HG03135 (cell line): ENCODE results near the gene CDC25B.
A peak's percentile ranks its signal among the peaks of the same experiment; 100 is the strongest.
"Not testable (repeated sequence)": the region's sequence is repeated elsewhere in the genome, so short reads cannot be mapped to it uniquely, and the experiment has no call there.

Source experiments
- ATAC-seq: cut with Tn5 transposase; IDR thresholded peaks from one replicate; pipeline ENCODE4 v1.9.1; 2021; ENCODE audit warnings: mild to moderate bottlenecking, moderate library complexity; ENCODE audit not compliant: unreplicated experiment

The CDC25B gene

DNA sequence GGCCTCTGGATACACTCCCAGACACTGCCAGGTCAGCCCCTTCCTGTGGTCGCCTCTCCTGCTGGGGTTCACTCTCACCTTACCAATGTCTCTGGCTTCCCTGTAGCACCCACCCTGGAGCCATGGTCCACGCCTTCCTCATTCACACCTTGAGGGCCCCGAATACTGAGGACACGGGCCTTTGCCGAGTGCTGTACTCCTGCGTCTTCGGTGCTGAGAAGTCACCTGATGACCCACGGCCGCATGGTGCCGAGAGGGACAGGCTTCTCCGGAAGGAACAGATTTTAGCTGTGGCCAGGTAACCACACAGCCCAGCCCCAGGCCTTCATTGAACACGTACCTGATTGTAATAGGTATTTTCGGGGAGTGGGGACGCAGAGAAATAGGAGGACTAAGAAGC, 25.9 kb downstream of the CDC25B start:
- ATAC-seq, result no peak

DNA sequence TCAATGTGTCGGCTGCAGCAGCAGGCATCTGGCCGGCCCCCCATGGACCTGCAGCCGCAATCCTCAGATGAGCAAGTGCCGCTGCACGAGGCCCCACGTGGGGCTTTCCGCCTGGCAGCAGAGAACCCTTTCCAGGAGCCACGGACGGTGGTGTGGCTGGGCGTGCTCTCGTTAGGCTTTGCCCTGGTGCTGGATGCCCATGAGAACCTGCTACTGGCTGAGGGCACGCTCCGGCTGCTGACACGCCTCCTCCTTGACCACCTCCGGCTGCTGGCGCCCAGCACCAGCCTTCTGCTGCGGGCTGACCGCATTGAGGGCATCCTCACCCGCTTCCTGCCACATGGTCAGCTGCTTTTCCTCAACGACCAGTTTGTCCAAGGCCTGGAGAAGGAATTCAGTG, 27.8 kb downstream of the CDC25B start:
- no peak for ATAC-seq

DNA sequence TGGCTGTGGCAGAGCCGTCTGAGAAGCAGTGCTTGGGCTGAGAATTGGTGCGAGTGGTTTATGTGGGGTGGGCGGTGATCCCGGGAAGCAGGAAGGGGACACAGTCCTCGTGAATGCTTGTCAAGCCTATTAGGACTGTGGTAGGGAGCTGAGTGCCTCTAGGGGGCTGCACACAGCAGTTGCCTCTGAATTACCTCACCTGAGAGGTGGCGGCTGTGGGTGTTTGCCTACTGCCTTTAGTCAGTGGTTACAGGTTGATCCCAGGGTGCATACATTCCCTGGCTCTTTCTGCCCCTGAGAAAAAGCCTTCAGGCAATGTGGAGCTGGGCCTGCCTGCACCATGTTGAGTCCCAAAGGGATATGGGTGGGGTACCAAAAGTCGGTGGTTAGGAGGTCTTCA, 29.4 kb downstream of the CDC25B start:
- no peak for ATAC-seq

DNA sequence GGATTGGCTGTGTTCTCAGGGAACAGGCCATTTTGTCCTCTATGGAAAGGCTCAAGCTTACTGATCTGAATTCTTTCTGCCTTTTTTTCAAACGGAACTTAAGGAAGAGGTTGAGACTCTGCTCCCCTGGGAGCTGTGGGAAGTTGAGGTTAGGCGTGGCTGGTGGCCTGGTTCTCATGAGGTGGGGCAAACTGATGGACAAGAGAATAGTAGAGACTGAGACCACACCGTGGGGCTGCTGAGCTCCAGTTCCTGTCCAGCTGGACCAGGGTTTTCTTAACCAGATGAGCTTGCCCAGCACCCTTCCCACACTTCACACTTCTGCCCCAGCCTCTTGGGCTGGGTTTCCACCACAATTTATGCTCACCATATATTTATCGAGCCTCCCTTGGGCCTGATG, 30.3 kb downstream of the CDC25B start:
- no peak for ATAC-seq

DNA sequence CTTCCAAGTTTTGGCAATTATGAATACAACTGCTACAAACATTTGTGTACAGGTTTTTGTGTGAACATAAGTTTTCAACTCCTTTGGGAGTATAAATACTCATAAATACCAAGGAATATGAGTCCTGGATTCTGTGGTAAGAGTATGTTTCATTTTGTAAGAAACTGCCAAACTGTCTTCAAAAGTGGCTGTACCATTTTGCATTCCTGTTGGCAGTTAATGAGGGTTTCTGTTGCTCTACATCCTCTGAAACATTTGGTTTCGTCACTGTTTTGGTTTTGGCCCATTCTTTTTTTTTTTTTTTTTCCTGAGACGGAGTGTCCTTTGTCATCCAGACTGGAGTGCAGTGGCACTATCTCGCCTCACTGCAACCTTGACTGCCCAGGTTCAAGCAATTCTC, 32.7 kb downstream of the CDC25B start:
- no peak for ATAC-seq

DNA sequence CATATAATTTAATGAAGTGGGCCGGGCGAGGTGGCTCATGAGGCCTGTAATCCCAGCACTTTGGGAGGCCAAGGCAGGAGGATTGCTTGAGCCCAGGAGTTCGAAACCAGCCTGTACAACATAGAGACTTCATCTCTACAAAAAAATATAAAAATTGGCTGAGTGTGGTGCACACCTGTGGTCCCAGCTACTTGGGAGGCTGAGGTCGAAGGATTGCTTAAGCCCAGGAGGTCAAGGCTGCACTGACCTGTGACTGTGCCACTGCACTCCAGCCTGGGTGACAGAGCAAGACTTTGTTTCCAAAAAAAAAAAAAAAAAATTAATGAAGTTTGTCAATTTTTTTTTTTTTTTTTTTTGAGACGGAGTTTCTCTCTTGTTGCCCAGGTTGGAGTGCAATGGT, 33.8 kb downstream of the CDC25B start:
- not testable (repeated sequence) for ATAC-seq

DNA sequence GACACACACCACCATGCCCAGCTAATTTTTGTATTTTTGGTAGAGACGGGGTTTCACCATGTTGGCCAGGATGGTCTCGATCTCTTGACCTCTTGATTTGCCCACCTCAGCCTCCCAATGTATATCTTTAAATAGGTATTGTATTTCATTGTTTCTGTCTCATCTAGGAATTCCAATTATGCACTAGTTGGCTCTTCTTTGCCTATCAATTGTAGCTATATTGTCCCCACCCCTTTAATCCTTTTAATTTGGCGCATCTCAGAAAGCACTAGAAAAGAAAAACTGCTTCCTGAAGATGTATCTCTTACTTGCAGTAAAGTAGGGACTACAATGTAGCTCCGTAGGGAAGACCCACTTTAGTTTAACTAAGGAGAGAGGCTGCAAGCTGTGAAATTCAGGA, 40.0 kb downstream of the CDC25B start:
- no peak for ATAC-seq

DNA sequence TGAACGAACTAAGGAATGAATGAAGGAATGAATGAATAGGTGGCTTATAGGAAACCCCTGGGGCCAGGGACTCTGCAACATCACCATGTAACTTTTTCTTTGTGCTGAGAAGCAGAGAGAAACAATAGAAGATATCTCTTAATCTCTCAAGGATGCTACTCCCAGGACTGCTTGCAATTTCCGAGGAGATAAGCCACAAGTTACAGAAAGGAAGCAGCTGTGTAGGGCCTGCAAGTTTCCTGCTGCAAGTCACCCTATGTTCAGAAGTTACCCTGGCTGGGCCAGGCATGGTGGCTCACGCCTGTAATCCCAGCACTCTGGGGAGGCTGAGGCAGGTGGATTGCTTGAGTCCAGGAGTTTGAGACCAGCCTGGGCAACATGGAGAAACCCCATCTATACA, 43.2 kb downstream of the CDC25B start:
- no peak for ATAC-seq

DNA sequence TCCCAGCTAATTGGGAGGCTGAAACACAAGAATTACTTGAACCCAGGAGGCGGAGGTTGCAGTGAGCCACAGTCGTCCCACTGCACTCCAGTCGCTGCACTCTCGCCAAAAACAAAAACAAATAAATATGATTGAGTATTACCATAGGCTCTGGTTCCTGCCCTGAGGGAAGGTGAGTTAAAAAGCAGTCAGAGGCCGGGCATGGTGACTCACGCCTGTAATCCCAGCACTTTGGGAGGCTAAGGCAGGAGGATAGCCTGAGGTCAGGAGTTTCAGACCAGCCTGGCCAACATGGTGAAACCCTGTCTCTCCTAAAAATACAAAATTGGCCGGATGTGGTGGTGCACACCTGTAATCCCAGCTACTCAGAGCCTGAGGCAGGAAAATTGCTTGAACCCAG, 44.1 kb downstream of the CDC25B start:
- not testable (repeated sequence) for ATAC-seq

DNA sequence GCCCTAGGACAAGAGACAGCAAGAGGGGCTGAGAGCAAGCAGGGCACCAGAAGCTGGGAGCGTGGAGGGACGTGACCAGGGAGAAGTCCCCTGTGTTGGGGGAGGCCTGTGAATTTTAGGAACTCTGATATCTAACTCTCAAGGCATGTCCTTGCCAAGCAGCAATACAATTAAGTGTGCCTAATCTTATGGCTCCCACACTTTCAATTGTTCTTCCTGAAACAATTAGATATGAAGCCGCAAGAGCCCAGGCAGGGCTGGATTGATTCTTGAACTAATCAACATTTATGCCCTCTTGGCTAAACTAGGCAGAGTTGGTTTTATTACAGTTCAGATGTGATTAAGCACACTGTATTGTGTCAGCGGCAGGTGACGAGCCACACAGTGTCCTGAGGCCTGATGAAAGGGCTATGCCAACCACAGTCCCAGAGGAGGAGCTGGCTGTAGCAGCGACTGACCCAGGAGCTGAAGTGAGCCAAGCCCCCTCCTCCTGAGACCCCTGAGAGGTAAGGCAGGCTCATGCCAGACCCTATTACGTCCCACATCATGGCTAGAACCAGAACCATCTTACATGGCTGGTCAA, 46.3 kb downstream of the CDC25B start:
- ATAC-seq, result no peak

DNA sequence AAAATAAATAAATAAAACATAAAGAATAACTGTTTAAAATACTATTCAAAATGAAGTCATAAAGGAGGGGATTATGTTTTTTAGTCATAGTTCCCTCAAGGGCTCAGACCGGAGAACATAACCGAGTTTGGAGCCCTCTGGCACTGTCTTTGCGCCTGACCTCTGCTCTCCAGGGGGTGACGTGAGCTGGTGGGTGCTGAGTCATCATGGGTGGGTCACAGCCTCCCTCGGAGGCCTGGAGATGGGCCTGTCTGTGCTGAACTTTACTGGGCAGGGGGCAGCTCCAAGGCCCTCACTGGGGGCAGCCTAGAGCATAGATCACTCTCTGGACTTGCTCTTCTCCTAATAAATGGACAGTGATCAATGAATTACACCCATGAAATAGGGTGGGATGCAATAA, 47.4 kb downstream of the CDC25B start:
- ATAC-seq, result no peak

DNA sequence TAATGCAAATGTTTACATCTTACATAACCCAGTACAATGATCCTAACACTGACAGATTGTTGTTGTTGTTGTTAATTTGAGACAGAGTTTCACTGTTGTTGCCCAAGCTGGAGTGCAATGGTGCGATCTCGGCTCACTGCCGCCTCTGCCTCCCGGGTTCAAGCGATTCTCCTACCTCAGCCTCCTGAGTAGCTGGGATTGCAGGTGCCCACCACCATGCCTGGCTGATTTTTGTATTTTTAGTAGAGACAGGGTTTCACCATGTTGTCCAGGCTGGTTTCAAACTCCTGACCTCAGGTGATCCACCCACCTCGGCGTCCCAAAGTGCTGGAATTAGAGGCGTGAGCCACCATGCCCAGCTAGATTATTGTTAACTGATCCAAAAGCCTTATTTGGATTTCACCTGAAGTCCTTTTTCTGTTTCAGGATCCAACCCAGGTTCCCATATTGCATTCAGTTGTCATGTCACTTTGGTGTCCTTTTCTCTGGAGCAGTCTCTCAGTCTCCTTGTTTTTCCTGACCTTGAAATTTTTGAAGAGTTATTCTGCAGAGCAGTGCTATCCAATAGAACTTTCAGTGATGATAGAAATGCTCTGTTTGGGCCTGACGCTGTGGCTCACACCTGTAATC, 48.0 kb downstream of the CDC25B start:
- not testable (repeated sequence) for ATAC-seq

DNA sequence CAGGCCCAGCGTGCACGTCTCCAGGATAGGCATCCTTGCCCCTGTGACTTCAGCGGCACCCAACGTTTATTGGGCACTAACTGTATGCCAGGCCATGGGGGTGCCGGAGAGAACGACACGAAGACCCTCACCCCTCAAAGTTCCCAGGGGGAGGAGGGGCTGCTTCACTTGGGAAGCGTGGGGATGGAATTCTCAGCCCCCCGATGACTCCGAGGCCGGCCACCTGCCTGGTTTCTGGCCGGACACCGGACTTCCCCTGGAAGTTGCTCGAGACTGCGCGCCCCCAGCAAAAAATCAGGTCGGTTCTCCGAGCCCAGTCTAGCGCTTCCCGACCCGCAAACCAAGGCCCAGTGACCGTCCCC, 50.2 kb downstream of the CDC25B start:
- no peak for ATAC-seq

DNA sequence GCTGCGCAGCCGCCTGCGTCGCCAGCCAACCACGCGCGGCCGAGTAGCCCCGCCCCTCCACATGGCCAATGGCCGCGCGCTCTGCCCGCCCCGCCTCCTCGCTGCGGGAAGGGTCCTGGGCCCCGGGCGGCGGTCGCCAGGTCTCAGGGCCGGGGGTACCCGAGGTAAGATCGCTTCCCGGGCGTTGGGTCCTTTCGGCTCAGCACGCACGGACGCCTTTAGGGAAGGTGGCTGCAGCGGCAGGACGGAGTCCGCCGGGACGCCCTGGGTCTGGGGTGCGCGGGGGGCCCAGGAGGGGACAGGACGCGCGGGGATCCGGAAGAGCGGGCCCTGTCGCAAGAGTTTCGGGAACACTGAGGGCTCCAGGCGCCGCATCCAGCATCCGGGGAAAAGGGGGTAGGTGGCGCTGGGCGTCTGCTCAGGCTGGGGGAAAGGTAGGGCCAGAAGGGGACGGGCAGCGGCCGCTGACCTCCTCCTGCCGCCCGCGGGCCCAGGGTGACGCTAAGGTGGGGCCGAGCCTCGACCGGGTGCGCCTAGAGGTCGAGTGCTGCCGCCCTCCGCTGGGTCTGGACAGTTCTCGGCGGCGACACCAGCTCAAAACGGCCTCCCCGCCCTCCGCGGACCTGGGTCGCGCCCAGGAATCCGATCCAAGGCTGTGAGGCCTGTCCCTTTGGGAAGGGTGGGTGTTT, 50.8 kb downstream of the CDC25B start, which contains the start of gene MAVS:
Gene MAVS, plus strand, starts transcription at position 95 of the 689 bp plus-strand sequence. CDS start 7,791 bp downstream, outside the sequence.
- peak; percentile 90 for ATAC-seq

DNA sequence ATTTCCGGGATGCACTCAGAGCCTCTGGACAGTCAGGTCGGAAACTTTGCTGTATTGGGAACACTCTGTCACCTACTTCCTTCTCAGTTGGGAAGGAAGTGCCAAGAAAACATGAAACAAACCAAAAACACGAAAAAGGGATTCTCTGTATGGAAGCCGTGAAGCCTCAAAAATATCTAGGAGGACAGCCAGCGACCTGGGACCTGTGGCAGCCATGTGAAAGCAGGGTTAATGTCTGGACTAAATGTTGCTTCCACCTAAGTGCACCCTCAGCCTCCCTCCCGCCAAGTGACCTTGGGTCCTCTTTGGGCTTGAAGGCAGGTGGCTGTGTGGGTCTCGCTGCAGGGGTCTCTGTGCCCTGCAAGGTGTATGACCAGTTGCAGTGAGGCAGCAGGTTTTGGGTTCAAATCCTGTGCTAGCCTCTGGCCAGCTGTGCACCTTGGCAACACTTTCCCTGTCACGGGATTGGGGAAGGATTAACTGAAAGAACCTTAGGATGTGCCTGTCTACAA, 51.4 kb downstream of the CDC25B start:
- ATAC-seq, result no peak

DNA sequence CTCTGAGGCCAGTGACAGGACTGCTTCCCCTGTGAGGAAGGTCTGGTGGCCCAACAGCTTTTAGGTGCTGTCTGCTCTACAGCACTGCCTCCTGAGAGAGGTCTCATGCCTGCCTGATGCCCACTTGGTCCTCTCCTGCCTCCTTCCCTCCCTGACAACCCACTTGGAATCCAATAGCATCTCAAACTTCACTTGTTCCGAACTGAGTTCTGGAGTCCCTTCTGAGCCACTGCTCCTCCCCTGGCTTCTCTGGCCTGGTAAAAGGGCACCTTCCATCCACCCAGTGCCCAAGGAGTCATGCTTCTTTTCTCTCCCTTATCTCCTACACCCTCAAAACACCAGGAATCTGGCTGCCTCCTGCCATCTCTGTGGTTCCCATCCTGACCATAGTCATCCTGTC, 52.5 kb downstream of the CDC25B start:
- no peak for ATAC-seq

DNA sequence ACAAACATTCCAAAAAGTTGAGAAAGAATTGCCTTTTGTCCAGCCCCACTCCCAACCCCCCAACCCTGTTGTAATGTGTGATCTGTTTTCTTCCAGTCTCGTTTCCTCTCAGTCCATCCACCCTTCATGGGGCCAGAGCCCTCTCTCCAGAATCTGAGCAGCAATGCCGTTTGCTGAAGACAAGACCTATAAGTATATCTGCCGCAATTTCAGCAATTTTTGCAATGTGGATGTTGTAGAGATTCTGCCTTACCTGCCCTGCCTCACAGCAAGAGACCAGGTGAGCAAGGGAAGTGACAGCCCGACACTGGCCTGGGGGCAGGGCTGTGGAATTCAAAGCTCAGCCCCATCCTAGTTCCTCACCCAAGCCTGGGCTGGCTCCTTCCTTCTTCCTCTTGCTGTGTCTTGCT, 58.4 kb downstream of the CDC25B start:
- ATAC-seq, result no peak
